ENCODE data around the gene CA6. TPM values are rescaled to one million over a fixed set of nuclear protein-coding genes. Genes with fewer than 3 reads are reported as not detected.
"Not testable (repeated sequence)": the region's sequence is repeated elsewhere in the genome, so short reads cannot be mapped to it uniquely, and the experiment has no call there.

Gene CA6
- total RNA-seq, 4 donors from 2014 or later = not detected

DNA sequence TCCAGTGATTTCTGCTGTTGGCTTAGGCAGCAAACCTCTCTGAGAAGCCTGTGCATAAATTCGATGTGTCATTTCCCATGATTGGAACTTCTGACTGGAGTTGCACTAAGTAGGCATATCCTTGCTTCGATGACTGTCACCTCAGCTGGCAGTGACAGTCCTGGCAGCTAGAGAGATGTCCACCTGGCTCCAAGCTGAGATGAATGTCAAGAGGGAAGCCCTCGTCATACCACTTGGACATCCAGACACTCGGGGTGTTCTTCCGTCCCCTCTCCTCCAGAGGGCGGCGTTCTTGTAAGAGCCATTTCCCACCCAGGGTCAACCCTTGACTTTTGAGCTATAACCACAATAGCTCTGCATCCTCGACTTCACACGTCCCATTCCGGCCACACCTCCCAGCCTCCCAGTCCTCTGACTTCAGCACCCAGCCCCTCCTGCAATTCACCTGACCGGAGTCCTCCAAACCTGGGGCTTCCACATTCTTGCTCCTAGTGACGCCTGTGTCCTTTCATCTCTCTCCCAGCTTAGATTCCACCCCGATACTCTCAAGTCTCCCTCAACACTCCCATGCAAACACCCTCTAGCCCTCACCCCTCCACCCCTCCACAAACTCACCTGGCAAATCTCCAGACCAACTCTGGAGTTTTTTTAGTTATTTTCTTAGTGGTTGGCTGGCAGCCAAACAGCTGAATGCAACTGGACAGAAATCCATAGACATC is 17.3 kb downstream of the CA6 start:
- no peak overlapping the region for H3K4me3 ChIP-seq
- H3K27ac ChIP-seq = no peak overlapping the region
- no peaks in the 10 kb centered on the region for H3K9me3 ChIP-seq
- no peak for TF ChIP-seq POLR2A (IDR thresholded peaks at IDR 0.05)
- TF ChIP-seq, protein P1, sequence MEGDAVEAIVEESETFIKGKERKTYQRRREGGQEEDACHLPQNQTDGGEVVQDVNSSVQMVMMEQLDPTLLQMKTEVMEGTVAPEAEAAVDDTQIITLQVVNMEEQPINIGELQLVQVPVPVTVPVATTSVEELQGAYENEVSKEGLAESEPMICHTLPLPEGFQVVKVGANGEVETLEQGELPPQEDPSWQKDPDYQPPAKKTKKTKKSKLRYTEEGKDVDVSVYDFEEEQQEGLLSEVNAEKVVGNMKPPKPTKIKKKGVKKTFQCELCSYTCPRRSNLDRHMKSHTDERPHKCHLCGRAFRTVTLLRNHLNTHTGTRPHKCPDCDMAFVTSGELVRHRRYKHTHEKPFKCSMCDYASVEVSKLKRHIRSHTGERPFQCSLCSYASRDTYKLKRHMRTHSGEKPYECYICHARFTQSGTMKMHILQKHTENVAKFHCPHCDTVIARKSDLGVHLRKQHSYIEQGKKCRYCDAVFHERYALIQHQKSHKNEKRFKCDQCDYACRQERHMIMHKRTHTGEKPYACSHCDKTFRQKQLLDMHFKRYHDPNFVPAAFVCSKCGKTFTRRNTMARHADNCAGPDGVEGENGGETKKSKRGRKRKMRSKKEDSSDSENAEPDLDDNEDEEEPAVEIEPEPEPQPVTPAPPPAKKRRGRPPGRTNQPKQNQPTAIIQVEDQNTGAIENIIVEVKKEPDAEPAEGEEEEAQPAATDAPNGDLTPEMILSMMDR (IDR thresholded peaks at IDR 0.05) = peak in 4 of 6 experiments; percentile 39 to 58 (median 54)
- DNase-seq = peak; percentile 50 to 83 (median 66)
- peaks cover 0 to 4% (median 0%) of the 10 kb centered on the region in 4 donors for H3K4me1 ChIP-seq
- H3K36me3 ChIP-seq = no peaks in the 10 kb centered on the region
- no peaks in the 10 kb centered on the region for H3K27me3 ChIP-seq

DNA sequence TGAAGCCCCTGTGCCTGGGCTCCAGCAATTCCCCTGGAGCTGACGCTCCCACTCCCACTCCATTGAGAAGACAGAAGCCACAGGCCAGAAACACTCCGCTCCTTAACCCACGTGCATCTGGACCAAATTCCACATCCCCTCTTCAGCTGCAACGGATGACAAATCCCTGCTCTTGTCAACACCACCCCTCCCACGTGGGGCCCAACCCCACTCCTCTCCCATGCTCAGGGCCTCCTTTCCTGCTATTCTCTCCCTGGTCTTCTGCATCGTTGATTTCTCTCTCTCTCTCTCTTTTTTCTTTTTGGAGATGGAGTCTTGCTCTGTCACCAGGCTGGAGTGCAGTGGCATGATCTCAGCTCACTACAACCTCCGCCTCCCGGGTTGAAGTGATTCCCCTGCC is 18.3 kb downstream of the CA6 start:
- H3K4me3 ChIP-seq = no peak overlapping the region
- H3K9me3 ChIP-seq = no peaks in the 10 kb centered on the region
- TF ChIP-seq, protein P1 (IDR thresholded peaks at IDR 0.05) = no peak
- TF ChIP-seq POLR2A (IDR thresholded peaks at IDR 0.05) = no peak
- peaks cover 0 to 4% (median 0%) of the 10 kb centered on the region in 4 donors for H3K4me1 ChIP-seq
- no peaks in the 10 kb centered on the region for H3K36me3 ChIP-seq
- no peak overlapping the region for H3K27ac ChIP-seq
- H3K27me3 ChIP-seq = no peaks in the 10 kb centered on the region
- DNase-seq = no peak

DNA sequence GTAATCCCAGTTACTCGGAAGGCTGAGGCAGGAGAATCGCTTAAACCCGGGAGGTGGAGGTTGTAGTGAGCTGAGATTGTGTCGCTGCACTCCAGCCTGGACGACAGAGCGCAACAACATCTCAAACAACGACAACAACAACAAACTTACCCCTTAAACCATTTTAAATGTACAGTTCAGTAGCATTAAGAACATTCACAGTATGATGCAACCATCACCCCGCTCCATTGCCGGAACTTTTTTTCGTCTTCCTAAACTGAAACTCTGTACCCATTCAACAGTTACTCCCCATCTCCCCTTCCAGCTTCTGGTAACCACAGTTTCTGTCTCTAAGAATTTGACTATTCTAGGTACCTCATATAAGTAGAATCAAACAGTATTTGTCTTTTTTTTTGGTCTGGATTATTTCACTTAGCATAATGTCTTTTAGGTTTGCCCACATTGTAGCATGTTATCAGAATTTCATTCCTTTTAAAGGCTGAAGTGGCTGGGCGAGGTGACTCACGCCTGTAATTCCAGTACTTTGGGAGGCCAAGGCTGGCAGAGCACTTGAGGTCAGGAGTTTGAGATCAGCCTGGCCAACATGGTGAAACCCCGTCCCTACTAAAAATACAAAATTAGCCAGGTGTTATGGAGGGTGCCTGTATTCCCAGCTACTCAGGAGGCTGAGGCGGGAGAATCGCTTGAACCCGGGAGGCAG is 19.6 kb downstream of the CA6 start:
- Histone ChIP-seq H3K27me3 (no peaks in the 10 kb centered on the region), H3K4me3 (no peak overlapping the region), H3K4me1 (peaks cover 0 to 4% (median 0%) of the 10 kb centered on the region in 4 donors), H3K36me3 (no peaks in the 10 kb centered on the region), H3K9me3 (no peaks in the 10 kb centered on the region), H3K27ac (no peak overlapping the region)
- DNase-seq = no peak
- TF ChIP-seq, protein P1 (IDR thresholded peaks at IDR 0.05) = no peak
- TF ChIP-seq POLR2A (IDR thresholded peaks at IDR 0.05) = no peak

DNA sequence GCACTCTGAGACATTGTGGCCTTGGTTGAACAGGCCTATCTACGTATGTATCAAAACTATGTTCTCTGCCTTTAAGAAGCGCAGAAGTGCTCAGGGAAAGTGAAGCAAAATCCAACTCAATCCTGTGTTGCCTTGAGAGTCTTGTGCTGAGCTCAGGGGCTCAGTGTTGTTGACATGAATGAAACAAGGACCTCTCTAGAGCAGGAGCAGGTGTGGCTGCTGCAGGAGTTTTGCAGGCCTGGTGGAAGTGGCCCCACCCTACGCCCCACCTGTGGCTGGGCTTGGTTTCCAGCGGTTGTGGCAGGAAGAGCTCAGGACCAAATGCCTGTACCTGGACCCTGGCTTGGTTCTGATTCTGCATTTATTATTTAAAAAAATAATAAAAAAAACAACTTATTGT is 20.9 kb downstream of the CA6 start:
- Histone ChIP-seq H3K27me3 (no peaks in the 10 kb centered on the region), H3K27ac (no peak overlapping the region), H3K36me3 (no peaks in the 10 kb centered on the region), H3K4me1 (peaks cover 0 to 4% (median 0%) of the 10 kb centered on the region in 4 donors), H3K9me3 (no peaks in the 10 kb centered on the region), H3K4me3 (no peak overlapping the region)
- no peak for TF ChIP-seq POLR2A (IDR thresholded peaks at IDR 0.05)
- TF ChIP-seq, protein P1 (IDR thresholded peaks at IDR 0.05) = no peak
- DNase-seq = no peak

DNA sequence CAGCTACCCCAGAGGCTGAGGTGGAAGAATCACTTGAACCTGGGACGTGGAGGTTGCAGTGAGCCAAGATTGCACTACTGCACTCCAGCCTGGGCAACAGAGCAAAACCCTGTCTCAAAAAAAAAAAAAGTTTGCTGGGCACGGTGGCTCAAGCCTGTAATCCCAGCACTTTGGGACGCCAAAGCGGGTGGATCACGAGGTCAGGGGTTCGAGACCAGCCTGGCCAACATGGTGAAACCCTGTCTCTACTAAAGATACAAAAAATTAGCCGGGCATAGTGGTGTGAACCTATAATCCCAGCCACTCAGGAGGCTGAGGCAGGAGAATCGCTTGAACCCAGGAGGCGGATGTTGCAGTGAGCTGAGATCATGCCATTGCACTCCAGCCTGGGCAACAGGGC is 23.2 kb downstream of the CA6 start:
- H3K27ac ChIP-seq, H3K4me3 ChIP-seq, H3K4me1 ChIP-seq, H3K9me3 ChIP-seq, H3K27me3 ChIP-seq, DNase-seq, H3K36me3 ChIP-seq: not testable (repeated sequence)

DNA sequence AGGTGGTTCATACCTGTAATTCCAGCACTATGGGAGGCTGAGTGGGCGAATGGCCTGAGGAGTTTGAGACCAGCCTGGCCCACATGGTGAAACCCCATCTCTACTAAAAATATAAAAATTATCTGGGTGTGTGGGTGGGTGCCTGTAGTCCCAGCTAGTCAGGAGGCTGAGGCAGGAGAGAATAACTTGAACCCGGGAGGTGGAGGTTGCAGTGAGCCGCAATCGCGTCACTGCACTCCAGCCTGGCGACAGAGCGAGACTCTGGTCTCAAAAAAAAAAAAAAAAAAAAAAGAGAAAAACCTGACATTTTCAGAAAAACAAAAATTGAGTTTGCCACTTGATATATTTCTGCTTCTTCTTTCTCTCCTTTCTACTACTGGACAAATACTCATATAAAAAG is 24.3 kb downstream of the CA6 start:
- Histone ChIP-seq H3K4me1 (no peaks in the 10 kb centered on the region), H3K36me3 (no peaks in the 10 kb centered on the region), H3K27me3 (no peaks in the 10 kb centered on the region), H3K27ac (no peak overlapping the region), H3K4me3 (no peak overlapping the region), H3K9me3 (no peaks in the 10 kb centered on the region)
- DNase-seq = no peak
- TF ChIP-seq, protein P1 (IDR thresholded peaks at IDR 0.05) = no peak
- no peak for TF ChIP-seq POLR2A (IDR thresholded peaks at IDR 0.05)
